Stimulated activated CD8-positive, alpha-beta memory T cell treated with anti-CD3 and anti-CD28 coated beads, Interleukin-2, amount 100 ng/mL, for 1 hour (primary cell): ENCODE results near the gene SDR42E1.
"Not testable (repeated sequence)": the region's sequence is repeated elsewhere in the genome, so short reads cannot be mapped to it uniquely, and the experiment has no call there.

Experiments
- DNase-seq, 2 donors: peaks; one replicate each; pipeline ENCODE4 v3.0.0-alpha.2; 2020; ENCODE audit warnings: low read depth in 2 of 2

Gene SDR42E1

GRCh38 chr16:82037251-82037650 lies 26.0 kb upstream of the SDR42E1 start:
- no peak for DNase-seq

GRCh38 chr16:82034981-82035612 lies 23.8 kb upstream of the SDR42E1 start, which contains the start of gene HSD17B2:
Gene HSD17B2, plus strand, starts transcription at chr16:82035253. Its CDS starts 172 bp downstream, at chr16:82035425.
- DNase-seq = no peak

- DNase-seq = no peak
Observed at GRCh38 chr16:82033683-82034300, 22.5 kb upstream of the SDR42E1 start.

- no peak for DNase-seq
Observed at GRCh38 chr16:82033006-82033405, 21.7 kb upstream of the SDR42E1 start.

GRCh38 chr16:82031116-82032084 lies 20.1 kb upstream of the SDR42E1 start:
- no peak for DNase-seq

GRCh38 chr16:82027629-82028064 lies 16.4 kb upstream of the SDR42E1 start:
- no peak for DNase-seq

- no peak for DNase-seq
Observed at GRCh38 chr16:82024883-82025282, 13.6 kb upstream of the SDR42E1 start.

GRCh38 chr16:82024316-82024715 lies 13.0 kb upstream of the SDR42E1 start:
- DNase-seq = no peak

GRCh38 chr16:82023206-82023605 lies 11.9 kb upstream of the SDR42E1 start:
- no peak for DNase-seq

- DNase-seq = no peak
Observed at GRCh38 chr16:82020051-82020450, 8.8 kb upstream of the SDR42E1 start.

GRCh38 chr16:82019535-82019934 lies 8.3 kb upstream of the SDR42E1 start:
- DNase-seq = no peak

- no peak for DNase-seq
Observed at GRCh38 chr16:82017911-82018568, 6.8 kb upstream of the SDR42E1 start.

- no peak for DNase-seq
Observed at GRCh38 chr16:82016964-82017363, 5.7 kb upstream of the SDR42E1 start.

- DNase-seq = no peak
Observed at GRCh38 chr16:82016263-82016662, 5.0 kb upstream of the SDR42E1 start.

- no peak for DNase-seq
Observed at GRCh38 chr16:82013139-82013538, 1.9 kb upstream of the SDR42E1 start.

- DNase-seq = no peak
Observed at GRCh38 chr16:82010649-82011048, 621 bp downstream of the SDR42E1 start.

- DNase-seq = not testable (repeated sequence)
Observed at GRCh38 chr16:82009789-82010188, 1.5 kb downstream of the SDR42E1 start.

- no peak for DNase-seq
Observed at GRCh38 chr16:82008957-82009592, 2.2 kb downstream of the SDR42E1 start.

- DNase-seq = no peak
Observed at GRCh38 chr16:82007189-82007588, 4.1 kb downstream of the SDR42E1 start.

- no peak for DNase-seq
Observed at GRCh38 chr16:82006036-82006435, 5.2 kb downstream of the SDR42E1 start.
